SK-N-SH (cell line): ENCODE results near the gene LFNG. TPM values are rescaled to one million over a fixed set of nuclear protein-coding genes. Genes with fewer than 3 reads are reported as not detected.

Experiments
- CTCF ChIA-PET: fragments of 300-600, 350-600 bp; formaldehyde crosslinking; extraction: SDS; loops from one replicate; lab custom pipeline; 2021; lab: Yijun Ruan, JAX
- POLR2A ChIA-PET: fragments of 350-600 bp; sonication (Branson Sonifier 250); formaldehyde crosslinking; extraction: SDS; loops from one replicate; lab custom pipeline; 2020; ENCODE audit warnings: antibody characterized with exemption, inconsistent platforms; lab: Yijun Ruan, JAX
- DNase-seq: peaks from one replicate; pipeline ENCODE4 v3.0.0; 2012
- H2AFZ ChIP-seq: fragments of 200-600 bp; sonication (generic); 2 replicates; pipeline ENCODE4 v1.8.1; 2016; ENCODE audit warnings: antibody characterized with exemption, mild to moderate bottlenecking, low read depth
- H3F3A ChIP-seq: fragments of 200-600 bp; sonication (generic); replicated peaks from 2 replicates; pipeline ENCODE3; 2016; ENCODE audit warnings: antibody characterized with exemption, mild to moderate bottlenecking; ENCODE audit not compliant: insufficient read depth
- H3K27ac ChIP-seq, 2 experiments: fragments of 200-500 bp in 1 of 2; fragments of 200-600 bp in 1 of 2; sonication (Bioruptor generic) in 1 of 2; sonication (generic), shearing (Covaris generic) in 1 of 2; 2 replicates each; pipeline versions ENCODE4 v1.5.1 to v1.6.1; 2014 to 2016; ENCODE audit warnings: low read depth in 2 of 2, inconsistent platforms in 1 of 2, low read length in 1 of 2, mild to moderate bottlenecking in 1 of 2, mixed read lengths in 1 of 2
- H3K27me3 ChIP-seq: fragments of 200-600 bp; sonication (generic), shearing (Covaris generic); 2 replicates; pipeline ENCODE4 v1.6.1; 2016; ENCODE audit warnings: mixed run types; ENCODE audit not compliant: insufficient read depth
- H3K36me3 ChIP-seq, 2 experiments: fragments of 200-500 bp in 1 of 2; fragments of 200-600 bp in 1 of 2; sonication (Bioruptor generic) in 1 of 2; sonication (generic) in 1 of 2; replicated peaks in 1 of 2; 2 replicates each; pipeline versions ENCODE3 to v1.5.1; 2014 to 2016; ENCODE audit warnings: low read length in 1 of 2, mild to moderate bottlenecking in 1 of 2; ENCODE audit not compliant: insufficient read depth in 2 of 2, control insufficient read depth in 1 of 2
- H3K4me1 ChIP-seq, 2 experiments: fragments of 200-500 bp in 1 of 2; fragments of 200-600 bp in 1 of 2; sonication (Bioruptor generic) in 1 of 2; sonication (generic), shearing (Covaris generic) in 1 of 2; 2 replicates each; pipeline versions ENCODE4 v1.5.1 to v1.6.1; 2014 to 2016; ENCODE audit warnings: low read depth in 1 of 2, low read length in 1 of 2, mixed run types in 1 of 2; ENCODE audit not compliant: insufficient read depth in 2 of 2, control insufficient read depth in 1 of 2
- H3K4me2 ChIP-seq: fragments of 200-600 bp; sonication (generic), shearing (Covaris generic); 2 replicates; pipeline ENCODE4 v1.6.1; 2017; ENCODE audit warnings: mixed run types
- H3K4me3 ChIP-seq, 2 experiments: fragments of 200-500 bp in 1 of 2; fragments of 200-600 bp in 1 of 2; sonication (Bioruptor generic) in 1 of 2; sonication (generic), shearing (Covaris generic) in 1 of 2; 2 replicates each; pipeline versions ENCODE4 v1.5.1 to v1.8.1; 2014 to 2016; ENCODE audit warnings: low read depth in 2 of 2, inconsistent platforms in 1 of 2, low read length in 1 of 2, mild to moderate bottlenecking in 1 of 2, mixed read lengths in 1 of 2, moderate library complexity in 1 of 2
- H3K79me2 ChIP-seq: fragments of 200-600 bp; sonication (generic); 2 replicates; pipeline ENCODE4 v1.8.1; 2017; ENCODE audit warnings: mild to moderate bottlenecking; ENCODE audit not compliant: insufficient read depth
- H3K9ac ChIP-seq: fragments of 200-600 bp; sonication (generic); 2 replicates; pipeline ENCODE4 v1.6.1; 2017; ENCODE audit warnings: mixed run types
- H3K9me2 ChIP-seq: fragments of 200-600 bp; sonication (generic); 2 replicates; pipeline ENCODE4 v1.6.1; 2017; ENCODE audit warnings: mixed run types
- H3K9me3 ChIP-seq: fragments of 200-600 bp; sonication (generic); 2 replicates; pipeline ENCODE4 v1.6.1; 2017; ENCODE audit warnings: mixed run types, mild to moderate bottlenecking, moderate library complexity
- H4K20me1 ChIP-seq: fragments of 200-600 bp; sonication (generic); 2 replicates; pipeline ENCODE4 v1.6.1; 2017; ENCODE audit warnings: mild to moderate bottlenecking, mixed run types; ENCODE audit not compliant: insufficient read depth
- EP300 ChIP-seq, 2 experiments: IDR thresholded peaks; 2 replicates each; pipeline versions ENCODE4 v1.4.0 to v1.6.1; 2012; ENCODE audit warnings: borderline replicate concordance in 1 of 2, low read depth in 1 of 2, low read length in 1 of 2
- EZH2phosphoT487 ChIP-seq: fragments of 200-600 bp; sonication (generic); IDR thresholded peaks from 2 replicates; pipeline ENCODE4 v1.6.1; 2017; ENCODE audit warnings: low read depth, mixed run types, mild to moderate bottlenecking, antibody characterized with exemption, moderate library complexity, borderline replicate concordance
- FOSL2 ChIP-seq: IDR thresholded peaks from 2 replicates; pipeline ENCODE4 v1.4.0; 2012; ENCODE audit warnings: low read depth, mild to moderate bottlenecking, moderate library complexity, borderline replicate concordance
- MXI1 ChIP-seq: IDR thresholded peaks from 2 replicates; pipeline ENCODE4 v1.6.1; 2012; ENCODE audit warnings: mild to moderate bottlenecking, low read depth, low read length, improper control_type of control experiment
- NFIC ChIP-seq: IDR thresholded peaks from 2 replicates; pipeline ENCODE4 v1.4.0; 2012; ENCODE audit warnings: borderline replicate concordance
- POLR2AphosphoS5 ChIP-seq: IDR thresholded peaks from 2 replicates; pipeline ENCODE4 v1.6.1; 2012; ENCODE audit warnings: low read depth, low read length
- RAD21 ChIP-seq: IDR thresholded peaks from 2 replicates; pipeline ENCODE4 v1.6.1; 2012; ENCODE audit warnings: mild to moderate bottlenecking, low read length
- RXRA ChIP-seq: IDR thresholded peaks from 2 replicates; pipeline ENCODE4 v1.4.0; 2012; ENCODE audit warnings: low read depth, mild to moderate bottlenecking, borderline replicate concordance
- SIN3A ChIP-seq: IDR thresholded peaks from 2 replicates; pipeline ENCODE4 v1.6.1; 2012; ENCODE audit warnings: low read depth, mild to moderate bottlenecking, low read length, moderate library complexity, borderline replicate concordance
- SMC3 ChIP-seq: IDR thresholded peaks from 2 replicates; pipeline ENCODE4 v1.6.1; 2012; ENCODE audit warnings: low read depth, low read length, improper control_type of control experiment
- TAF1 ChIP-seq: IDR thresholded peaks from 2 replicates; pipeline ENCODE4 v1.6.1; 2012; ENCODE audit warnings: low read depth, mild to moderate bottlenecking, low read length, moderate library complexity, borderline replicate concordance
- TCF12 ChIP-seq: IDR thresholded peaks from 2 replicates; pipeline ENCODE4 v1.4.0; 2012
- TEAD4 ChIP-seq: IDR thresholded peaks from 2 replicates; pipeline ENCODE4 v1.4.0; 2012; ENCODE audit warnings: mild to moderate bottlenecking, borderline replicate concordance; ENCODE audit not compliant: insufficient read depth
- WGBS: methylation state at CpG from one replicate; pipeline ENCODE4 v1.1.6; 2017; ENCODE audit warnings: low lambda C conversion rate; 5-methylcytosine and 5-hydroxymethylcytosine counted together
- polyA plus RNA-seq, 3 experiments: library from polyadenylated mRNA; depleted of rRNA; stranded (reverse); fragments of >200 nt; gene quantifications; 2 replicates each; pipeline ENCODE4 v1.2.3, GENCODE V29; 2012
- TF ChIP-seq, protein P1 (sequence below): IDR thresholded peaks from 2 replicates; pipeline ENCODE4 v1.4.0; 2012; ENCODE audit warnings: low read depth, borderline replicate concordance
- TF ChIP-seq, protein P2 (sequence below): IDR thresholded peaks from 2 replicates; pipeline ENCODE4 v1.4.0; 2012; ENCODE audit warnings: low read depth
- TF ChIP-seq, protein P3 (sequence below): fragments of 200-600 bp; sonication (generic); IDR thresholded peaks from 2 replicates; pipeline ENCODE4 v1.6.1; 2017; ENCODE audit warnings: antibody characterized with exemption, mild to moderate bottlenecking, moderate library complexity
- TF ChIP-seq, protein P4 (sequence below): IDR thresholded peaks from 2 replicates; pipeline ENCODE4 v1.4.0; 2012; ENCODE audit warnings: low read depth, borderline replicate concordance
- TF ChIP-seq, protein P5 (sequence below): IDR thresholded peaks from 2 replicates; pipeline ENCODE4 v1.6.1; 2012; ENCODE audit warnings: mild to moderate bottlenecking, low read depth, low read length, moderate library complexity

Gene LFNG
- polyA plus RNA-seq, 1 of the 3 experiments (the other 2 are of a cell fraction): 9.4 TPM

DNA sequence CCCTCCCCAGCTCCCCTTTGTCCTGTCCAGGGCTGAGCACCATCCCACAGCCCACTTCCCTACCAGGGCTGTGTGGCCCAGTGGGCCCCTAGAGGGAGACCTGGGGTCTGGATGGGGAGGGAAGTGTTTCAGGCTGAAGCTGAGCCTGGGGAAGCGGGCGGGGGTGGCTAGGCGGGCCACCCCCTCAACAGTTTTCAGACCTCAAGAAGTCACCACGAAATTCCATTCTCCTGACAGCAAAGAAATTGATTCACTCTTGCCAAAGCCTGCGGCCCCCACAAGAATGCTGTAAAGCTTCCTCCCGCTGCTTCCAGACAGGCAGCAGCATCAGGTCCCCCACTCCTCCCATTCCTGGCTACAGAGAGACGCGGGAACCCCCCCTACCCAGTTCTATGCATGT lies 2.5 kb upstream of the LFNG start:
- Histone ChIP-seq H3K4me3 (no peak overlapping the region), H3K4me2 (peak overlapping the region; percentile 61), H3K27me3 (no peaks in the 10 kb centered on the region), H3K4me1 (peaks cover 38 to 80% of the 10 kb centered on the region in 2 experiments; a peak in 3 of 4 replicates), H3K79me2 (peaks cover 21% of the 10 kb centered on the region), H3K9me3 (no peaks in the 10 kb centered on the region), H3K9me2 (no peaks in the 10 kb centered on the region), H3K9ac (peak overlapping the region; percentile 40; the same call in 1 of the 2 replicates), H3K27ac (peak overlapping the region in 1 of 2 experiments; percentile 60; a peak in 2 of 4 replicates), H3F3A (peaks cover 7% of the 10 kb centered on the region), H3K36me3 (no peaks in the 10 kb centered on the region), H2AFZ (peak overlapping the region; percentile 1; the same call in 1 of the 2 replicates), H4K20me1 (peaks cover 10% of the 10 kb centered on the region; the same call in 1 of the 2 replicates)
- no peak for DNase-seq
- WGBS: 28% methylated on average over 8 of the region's 8 CpGs
- CTCF ChIA-PET: interaction anchor here (0.8 to 1.7 kb wide), 10 partner anchors 9 to 153 kb away, joined by 3 to 4 read pairs (median 3); no protein-coding TSS in a partner anchor
- POLR2A ChIA-PET: no interaction called here
- TF ChIP-seq TAF1 (peak; percentile 13; the same call in 1 of the 2 replicates), TEAD4 (peak; percentile 88; the same call in 1 of the 2 replicates), RXRA (no peak), FOSL2 (no peak; the same call in 1 of the 2 replicates), SIN3A (peak; percentile 56; the same call in 1 of the 2 replicates), SMC3 (no peak), NFIC (peak; percentile 86), MXI1 (no peak), POLR2AphosphoS5 (peak; percentile 21; the same call in 1 of the 2 replicates), EZH2phosphoT487 (no peak), EP300 (IDR thresholded peaks at IDR 0.05; ENCODE audit: borderline replicate concordance in 1 of 2, low read depth in 1 of 2, low read length in 1 of 2) (no peak; a peak in 1 of 4 replicates), TCF12 (peak; percentile 76), RAD21 (no peak; the same call in 1 of the 2 replicates)
- TF ChIP-seq, protein P1, sequence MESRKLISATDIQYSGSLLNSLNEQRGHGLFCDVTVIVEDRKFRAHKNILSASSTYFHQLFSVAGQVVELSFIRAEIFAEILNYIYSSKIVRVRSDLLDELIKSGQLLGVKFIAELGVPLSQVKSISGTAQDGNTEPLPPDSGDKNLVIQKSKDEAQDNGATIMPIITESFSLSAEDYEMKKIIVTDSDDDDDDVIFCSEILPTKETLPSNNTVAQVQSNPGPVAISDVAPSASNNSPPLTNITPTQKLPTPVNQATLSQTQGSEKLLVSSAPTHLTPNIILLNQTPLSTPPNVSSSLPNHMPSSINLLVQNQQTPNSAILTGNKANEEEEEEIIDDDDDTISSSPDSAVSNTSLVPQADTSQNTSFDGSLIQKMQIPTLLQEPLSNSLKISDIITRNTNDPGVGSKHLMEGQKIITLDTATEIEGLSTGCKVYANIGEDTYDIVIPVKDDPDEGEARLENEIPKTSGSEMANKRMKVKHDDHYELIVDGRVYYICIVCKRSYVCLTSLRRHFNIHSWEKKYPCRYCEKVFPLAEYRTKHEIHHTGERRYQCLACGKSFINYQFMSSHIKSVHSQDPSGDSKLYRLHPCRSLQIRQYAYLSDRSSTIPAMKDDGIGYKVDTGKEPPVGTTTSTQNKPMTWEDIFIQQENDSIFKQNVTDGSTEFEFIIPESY: no peak
- TF ChIP-seq, protein P2, sequence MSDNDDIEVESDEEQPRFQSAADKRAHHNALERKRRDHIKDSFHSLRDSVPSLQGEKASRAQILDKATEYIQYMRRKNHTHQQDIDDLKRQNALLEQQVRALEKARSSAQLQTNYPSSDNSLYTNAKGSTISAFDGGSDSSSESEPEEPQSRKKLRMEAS: peak; percentile 80
- TF ChIP-seq, protein P3, sequence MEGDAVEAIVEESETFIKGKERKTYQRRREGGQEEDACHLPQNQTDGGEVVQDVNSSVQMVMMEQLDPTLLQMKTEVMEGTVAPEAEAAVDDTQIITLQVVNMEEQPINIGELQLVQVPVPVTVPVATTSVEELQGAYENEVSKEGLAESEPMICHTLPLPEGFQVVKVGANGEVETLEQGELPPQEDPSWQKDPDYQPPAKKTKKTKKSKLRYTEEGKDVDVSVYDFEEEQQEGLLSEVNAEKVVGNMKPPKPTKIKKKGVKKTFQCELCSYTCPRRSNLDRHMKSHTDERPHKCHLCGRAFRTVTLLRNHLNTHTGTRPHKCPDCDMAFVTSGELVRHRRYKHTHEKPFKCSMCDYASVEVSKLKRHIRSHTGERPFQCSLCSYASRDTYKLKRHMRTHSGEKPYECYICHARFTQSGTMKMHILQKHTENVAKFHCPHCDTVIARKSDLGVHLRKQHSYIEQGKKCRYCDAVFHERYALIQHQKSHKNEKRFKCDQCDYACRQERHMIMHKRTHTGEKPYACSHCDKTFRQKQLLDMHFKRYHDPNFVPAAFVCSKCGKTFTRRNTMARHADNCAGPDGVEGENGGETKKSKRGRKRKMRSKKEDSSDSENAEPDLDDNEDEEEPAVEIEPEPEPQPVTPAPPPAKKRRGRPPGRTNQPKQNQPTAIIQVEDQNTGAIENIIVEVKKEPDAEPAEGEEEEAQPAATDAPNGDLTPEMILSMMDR: 0 out of 2 replicates have a peak, but pooled peaks have one; percentile 26
- TF ChIP-seq, protein P4, sequence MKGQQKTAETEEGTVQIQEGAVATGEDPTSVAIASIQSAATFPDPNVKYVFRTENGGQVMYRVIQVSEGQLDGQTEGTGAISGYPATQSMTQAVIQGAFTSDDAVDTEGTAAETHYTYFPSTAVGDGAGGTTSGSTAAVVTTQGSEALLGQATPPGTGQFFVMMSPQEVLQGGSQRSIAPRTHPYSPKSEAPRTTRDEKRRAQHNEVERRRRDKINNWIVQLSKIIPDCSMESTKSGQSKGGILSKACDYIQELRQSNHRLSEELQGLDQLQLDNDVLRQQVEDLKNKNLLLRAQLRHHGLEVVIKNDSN: no peak
- TF ChIP-seq, protein P5, sequence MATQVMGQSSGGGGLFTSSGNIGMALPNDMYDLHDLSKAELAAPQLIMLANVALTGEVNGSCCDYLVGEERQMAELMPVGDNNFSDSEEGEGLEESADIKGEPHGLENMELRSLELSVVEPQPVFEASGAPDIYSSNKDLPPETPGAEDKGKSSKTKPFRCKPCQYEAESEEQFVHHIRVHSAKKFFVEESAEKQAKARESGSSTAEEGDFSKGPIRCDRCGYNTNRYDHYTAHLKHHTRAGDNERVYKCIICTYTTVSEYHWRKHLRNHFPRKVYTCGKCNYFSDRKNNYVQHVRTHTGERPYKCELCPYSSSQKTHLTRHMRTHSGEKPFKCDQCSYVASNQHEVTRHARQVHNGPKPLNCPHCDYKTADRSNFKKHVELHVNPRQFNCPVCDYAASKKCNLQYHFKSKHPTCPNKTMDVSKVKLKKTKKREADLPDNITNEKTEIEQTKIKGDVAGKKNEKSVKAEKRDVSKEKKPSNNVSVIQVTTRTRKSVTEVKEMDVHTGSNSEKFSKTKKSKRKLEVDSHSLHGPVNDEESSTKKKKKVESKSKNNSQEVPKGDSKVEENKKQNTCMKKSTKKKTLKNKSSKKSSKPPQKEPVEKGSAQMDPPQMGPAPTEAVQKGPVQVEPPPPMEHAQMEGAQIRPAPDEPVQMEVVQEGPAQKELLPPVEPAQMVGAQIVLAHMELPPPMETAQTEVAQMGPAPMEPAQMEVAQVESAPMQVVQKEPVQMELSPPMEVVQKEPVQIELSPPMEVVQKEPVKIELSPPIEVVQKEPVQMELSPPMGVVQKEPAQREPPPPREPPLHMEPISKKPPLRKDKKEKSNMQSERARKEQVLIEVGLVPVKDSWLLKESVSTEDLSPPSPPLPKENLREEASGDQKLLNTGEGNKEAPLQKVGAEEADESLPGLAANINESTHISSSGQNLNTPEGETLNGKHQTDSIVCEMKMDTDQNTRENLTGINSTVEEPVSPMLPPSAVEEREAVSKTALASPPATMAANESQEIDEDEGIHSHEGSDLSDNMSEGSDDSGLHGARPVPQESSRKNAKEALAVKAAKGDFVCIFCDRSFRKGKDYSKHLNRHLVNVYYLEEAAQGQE: 0 out of 2 replicates have a peak, but pooled peaks have one; percentile 23
